Measurements from ENCODE around the gene DISP2.

The DISP2 gene

DNA sequence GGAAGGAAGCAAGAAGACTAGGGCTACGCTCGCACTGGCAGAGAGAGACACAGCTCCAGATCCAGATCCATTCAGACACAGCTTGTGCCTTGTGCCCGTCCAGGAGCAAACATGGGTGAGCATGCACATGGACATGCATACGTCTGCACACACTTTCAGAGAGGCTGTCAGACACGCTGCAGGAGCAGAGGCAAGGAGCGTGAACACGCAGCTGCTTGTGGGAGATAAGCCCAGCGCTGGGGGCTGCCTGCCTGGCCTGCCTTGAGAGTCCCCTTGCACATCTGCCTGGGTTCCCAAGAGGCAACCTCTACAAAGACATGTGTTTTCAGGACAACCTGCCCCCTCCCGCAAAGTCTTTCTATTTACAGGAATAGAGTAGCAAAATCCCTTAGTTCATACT lies 69.2 kb downstream of the DISP2 start:
- Histone ChIP-seq H3K4me3 (ENCODE audit: low read length, poor library complexity, severe bottlenecking) (no peak overlapping the region), H2AFZ (ENCODE audit: low read length) (no peak overlapping the region), H3K9me2 (replicated peaks; ENCODE audit: low read depth, low read length) (no peaks in the 10 kb centered on the region), H4K20me1 (ENCODE audit: insufficient read depth, low read length, poor library complexity, severe bottlenecking) (no peaks in the 10 kb centered on the region), H3K9me3 (ENCODE audit: insufficient read depth, low read depth, low read length) (no peaks in the 10 kb centered on the region), H3K9ac (ENCODE audit: low read depth, low read length, poor library complexity, severe bottlenecking) (no peak overlapping the region), H3K79me2 (ENCODE audit: insufficient read depth, low read length) (no peaks in the 10 kb centered on the region), H3F3A (ENCODE audit: low read depth) (no peaks in the 10 kb centered on the region), H3K36me3 (ENCODE audit: insufficient read depth, low read length) (no peaks in the 10 kb centered on the region), H3K4me2 (ENCODE audit: low read depth, low read length, poor library complexity, severe bottlenecking) (no peak overlapping the region), H3K4me1 (ENCODE audit: insufficient read depth, low read length, poor library complexity, severe bottlenecking) (no peaks in the 10 kb centered on the region), H3K27me3 (ENCODE audit: insufficient read depth, low read length, poor library complexity, severe bottlenecking) (no peaks in the 10 kb centered on the region)
- TF ChIP-seq, protein P1, sequence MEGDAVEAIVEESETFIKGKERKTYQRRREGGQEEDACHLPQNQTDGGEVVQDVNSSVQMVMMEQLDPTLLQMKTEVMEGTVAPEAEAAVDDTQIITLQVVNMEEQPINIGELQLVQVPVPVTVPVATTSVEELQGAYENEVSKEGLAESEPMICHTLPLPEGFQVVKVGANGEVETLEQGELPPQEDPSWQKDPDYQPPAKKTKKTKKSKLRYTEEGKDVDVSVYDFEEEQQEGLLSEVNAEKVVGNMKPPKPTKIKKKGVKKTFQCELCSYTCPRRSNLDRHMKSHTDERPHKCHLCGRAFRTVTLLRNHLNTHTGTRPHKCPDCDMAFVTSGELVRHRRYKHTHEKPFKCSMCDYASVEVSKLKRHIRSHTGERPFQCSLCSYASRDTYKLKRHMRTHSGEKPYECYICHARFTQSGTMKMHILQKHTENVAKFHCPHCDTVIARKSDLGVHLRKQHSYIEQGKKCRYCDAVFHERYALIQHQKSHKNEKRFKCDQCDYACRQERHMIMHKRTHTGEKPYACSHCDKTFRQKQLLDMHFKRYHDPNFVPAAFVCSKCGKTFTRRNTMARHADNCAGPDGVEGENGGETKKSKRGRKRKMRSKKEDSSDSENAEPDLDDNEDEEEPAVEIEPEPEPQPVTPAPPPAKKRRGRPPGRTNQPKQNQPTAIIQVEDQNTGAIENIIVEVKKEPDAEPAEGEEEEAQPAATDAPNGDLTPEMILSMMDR (conservative IDR thresholded peaks at IDR 0.05; ENCODE audit: low read length), result no peak
- TF ChIP-seq EZH2phosphoT487 (IDR thresholded peaks at IDR 0.05; ENCODE audit: borderline replicate concordance), result no peak

DNA sequence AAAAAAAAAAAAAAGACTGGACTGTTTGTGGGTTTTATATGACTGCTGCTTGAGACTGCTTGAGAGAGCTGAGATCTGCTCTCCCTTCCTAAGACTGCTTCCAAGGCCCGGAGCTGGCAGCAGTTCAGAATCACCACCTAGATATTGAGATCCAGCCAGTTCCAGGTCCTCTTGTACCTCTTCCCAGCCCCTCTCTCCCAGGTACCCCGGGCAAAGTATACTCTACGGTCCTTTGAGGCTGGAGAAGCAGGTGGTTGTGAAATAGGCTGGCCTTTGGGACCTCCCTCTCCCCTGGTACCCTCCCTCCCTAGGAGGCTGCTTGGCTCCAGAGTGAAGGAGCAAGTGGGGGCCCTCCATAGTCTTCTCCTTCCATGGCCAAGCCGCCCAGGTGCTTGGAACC lies 70.2 kb downstream of the DISP2 start:
- no peaks in the 10 kb centered on the region for H3F3A ChIP-seq (ENCODE audit: low read depth)
- no peak overlapping the region for H3K4me3 ChIP-seq (ENCODE audit: low read length, poor library complexity, severe bottlenecking)
- no peak overlapping the region for H2AFZ ChIP-seq (ENCODE audit: low read length)

More for the DNA sequence above, 70.2 kb downstream of the DISP2 start:
- H3K9ac ChIP-seq (ENCODE audit: low read depth, low read length, poor library complexity, severe bottlenecking), result no peak overlapping the region
- no peaks in the 10 kb centered on the region for H3K79me2 ChIP-seq (ENCODE audit: insufficient read depth, low read length)
- no peaks in the 10 kb centered on the region for H3K36me3 ChIP-seq (ENCODE audit: insufficient read depth, low read length)
- TF ChIP-seq EZH2phosphoT487 (IDR thresholded peaks at IDR 0.05; ENCODE audit: borderline replicate concordance), result no peak
- TF ChIP-seq, protein P1 (conservative IDR thresholded peaks at IDR 0.05; ENCODE audit: low read length), result no peak
- H3K4me1 ChIP-seq (ENCODE audit: insufficient read depth, low read length, poor library complexity, severe bottlenecking), result no peaks in the 10 kb centered on the region
- H3K4me2 ChIP-seq (ENCODE audit: low read depth, low read length, poor library complexity, severe bottlenecking), result no peak overlapping the region
- H4K20me1 ChIP-seq (ENCODE audit: insufficient read depth, low read length, poor library complexity, severe bottlenecking), result no peaks in the 10 kb centered on the region
- H3K9me3 ChIP-seq (ENCODE audit: insufficient read depth, low read depth, low read length), result no peaks in the 10 kb centered on the region
- H3K27me3 ChIP-seq (ENCODE audit: insufficient read depth, low read length, poor library complexity, severe bottlenecking), result no peaks in the 10 kb centered on the region
- H3K9me2 ChIP-seq (replicated peaks; ENCODE audit: low read depth, low read length), result no peaks in the 10 kb centered on the region
